Fibroblast of the aortic adventitia (primary cell): ENCODE results near the gene MSANTD2. TPM values are rescaled to one million over a fixed set of nuclear protein-coding genes. Genes with fewer than 3 reads are reported as not detected.

ENCODE experiments used
- DNase-seq: peaks from one replicate; pipeline ENCODE4 v3.0.0-alpha.2; 2010; ENCODE audit warnings: low read depth
- H3K4me3 ChIP-seq: 2 replicates; pipeline ENCODE4 v1.5.1; 2011; ENCODE audit warnings: low read depth, mild to moderate bottlenecking, control low read depth, low read length, moderate library complexity
- total RNA-seq: library from RNA; depleted of rRNA; stranded (reverse); fragments of >200 nt; gene quantifications from 2 replicates; pipeline ENCODE4 v1.2.3, GENCODE V29; 2012; ENCODE audit warnings: low replicate concordance
- TF ChIP-seq, protein P1 (sequence below): IDR thresholded peaks from 2 replicates; pipeline ENCODE4 v1.5.1; 2011; ENCODE audit warnings: mild to moderate bottlenecking, low read length, control low read depth, inconsistent platforms; ENCODE audit not compliant: insufficient read depth

Gene MSANTD2
- total RNA-seq, 1 donor, result 10.8 TPM

DNA sequence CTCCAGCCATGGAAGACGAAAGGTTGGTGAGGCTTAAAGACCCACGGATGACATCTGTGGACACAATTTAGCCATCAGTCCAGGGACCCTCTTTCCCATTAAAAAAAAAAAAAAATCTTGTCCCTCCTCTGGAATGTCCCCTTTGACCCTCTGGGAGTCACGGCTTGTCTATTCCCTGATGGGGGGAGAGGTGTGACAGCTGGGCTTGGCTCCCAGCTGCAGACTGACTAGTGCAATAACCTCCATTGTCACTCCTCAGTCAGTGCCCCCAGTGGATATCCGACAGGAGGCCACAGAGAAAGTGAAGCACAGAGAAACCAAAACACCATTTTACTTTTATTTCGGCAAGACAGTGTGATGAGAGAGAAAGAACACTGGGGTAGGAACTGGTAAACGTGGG lies 45.5 kb downstream of the MSANTD2 start:
- no peak for DNase-seq
- H3K4me3 ChIP-seq, result no peak overlapping the region
- TF ChIP-seq, protein P1, sequence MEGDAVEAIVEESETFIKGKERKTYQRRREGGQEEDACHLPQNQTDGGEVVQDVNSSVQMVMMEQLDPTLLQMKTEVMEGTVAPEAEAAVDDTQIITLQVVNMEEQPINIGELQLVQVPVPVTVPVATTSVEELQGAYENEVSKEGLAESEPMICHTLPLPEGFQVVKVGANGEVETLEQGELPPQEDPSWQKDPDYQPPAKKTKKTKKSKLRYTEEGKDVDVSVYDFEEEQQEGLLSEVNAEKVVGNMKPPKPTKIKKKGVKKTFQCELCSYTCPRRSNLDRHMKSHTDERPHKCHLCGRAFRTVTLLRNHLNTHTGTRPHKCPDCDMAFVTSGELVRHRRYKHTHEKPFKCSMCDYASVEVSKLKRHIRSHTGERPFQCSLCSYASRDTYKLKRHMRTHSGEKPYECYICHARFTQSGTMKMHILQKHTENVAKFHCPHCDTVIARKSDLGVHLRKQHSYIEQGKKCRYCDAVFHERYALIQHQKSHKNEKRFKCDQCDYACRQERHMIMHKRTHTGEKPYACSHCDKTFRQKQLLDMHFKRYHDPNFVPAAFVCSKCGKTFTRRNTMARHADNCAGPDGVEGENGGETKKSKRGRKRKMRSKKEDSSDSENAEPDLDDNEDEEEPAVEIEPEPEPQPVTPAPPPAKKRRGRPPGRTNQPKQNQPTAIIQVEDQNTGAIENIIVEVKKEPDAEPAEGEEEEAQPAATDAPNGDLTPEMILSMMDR, result no peak

GRCh38 chr11:124754309-124754708 lies 45.9 kb downstream of the MSANTD2 start:
- TF ChIP-seq, protein P1, result no peak
- no peak overlapping the region for H3K4me3 ChIP-seq
- DNase-seq, result no peak

- H3K4me3 ChIP-seq, result no peak overlapping the region
- no peak for DNase-seq
- TF ChIP-seq, protein P1, result no peak
These were observed 46.6 kb downstream of the MSANTD2 start for GRCh38 chr11:124753624-124754023.

GRCh38 chr11:124753205-124753604 lies 47.0 kb downstream of the MSANTD2 start:
- no peak for DNase-seq
- TF ChIP-seq, protein P1, result no peak
- H3K4me3 ChIP-seq, result no peak overlapping the region

DNA sequence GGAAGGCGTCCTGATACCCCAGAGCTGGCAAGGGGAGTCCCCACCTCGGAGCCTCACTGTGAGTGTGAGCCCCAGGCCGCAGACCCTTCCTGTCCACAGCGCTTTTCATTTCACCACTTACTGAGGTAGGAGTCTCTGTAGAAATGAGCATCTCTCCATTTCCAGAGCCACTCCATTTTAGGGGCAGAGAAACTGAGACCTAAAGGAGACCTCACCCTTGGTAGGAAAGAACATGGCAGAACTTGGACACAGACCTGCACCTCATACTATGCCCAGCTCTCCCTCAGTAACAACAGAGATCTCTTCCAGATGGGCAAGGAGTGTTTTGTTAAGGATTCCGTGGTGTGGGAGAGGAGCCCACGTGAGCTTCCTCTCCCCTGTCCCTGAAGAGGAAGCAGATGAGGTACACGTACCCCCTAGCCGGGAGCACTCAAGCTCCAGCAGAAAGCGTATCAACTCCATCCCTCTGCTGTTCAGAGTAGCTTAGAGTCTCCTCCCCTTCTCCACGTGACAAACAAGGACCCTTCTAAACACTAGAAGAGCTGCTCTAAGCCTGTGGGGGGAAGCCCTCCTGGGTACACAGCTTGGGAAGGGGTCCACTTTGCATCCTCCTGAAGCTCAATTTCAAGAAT lies 47.6 kb downstream of the MSANTD2 start:
- no peak overlapping the region for H3K4me3 ChIP-seq
- no peak for DNase-seq
- TF ChIP-seq, protein P1, result no peak

DNA sequence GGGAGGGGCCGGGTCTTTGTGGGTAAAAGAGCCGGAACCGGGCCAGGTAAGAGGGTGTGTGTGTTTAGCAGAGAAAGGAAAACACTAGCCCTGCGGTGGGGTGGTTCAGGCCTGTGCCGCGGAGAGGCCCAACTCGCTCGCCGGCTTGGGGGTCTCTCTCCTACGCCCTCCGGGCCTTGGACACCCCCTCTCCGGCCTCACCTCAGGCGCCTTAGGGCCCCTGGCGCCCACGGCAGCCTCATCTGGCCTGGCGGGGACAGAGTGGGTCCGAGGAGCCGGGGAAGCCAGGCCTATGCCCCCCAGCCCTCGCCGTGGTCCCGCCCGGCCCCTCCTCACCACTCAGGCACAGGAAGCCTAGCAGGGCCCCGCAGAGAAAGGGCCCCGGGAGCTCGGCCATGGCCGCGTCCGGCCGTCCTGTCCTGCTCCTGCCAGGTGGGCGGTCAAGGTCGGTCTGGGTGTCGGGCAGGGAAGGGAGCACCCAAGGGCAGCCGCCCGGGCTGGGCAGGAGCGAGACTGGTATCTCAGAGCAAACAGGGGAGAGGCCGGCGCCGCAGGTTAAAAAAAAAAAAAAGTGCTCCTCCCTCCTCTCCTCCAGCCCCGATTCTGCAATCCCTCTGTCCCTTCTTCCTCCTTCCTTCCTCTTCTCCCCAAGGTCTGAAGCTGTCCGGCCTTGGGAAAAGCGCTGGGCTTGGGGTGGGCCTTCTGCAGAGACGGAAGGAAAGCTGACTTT lies 48.3 kb downstream of the MSANTD2 start, which contains the start of gene VSIG2:
TSS of gene VSIG2 (minus strand) at position 515 of the 730 bp plus-strand sequence. CDS start at position 397, 118 bp downstream.
- no peak for DNase-seq

More for the DNA sequence above, 48.3 kb downstream of the MSANTD2 start, which contains the start of gene VSIG2:
- no peak within 1 kb of the TSS for H3K4me3 ChIP-seq
- TF ChIP-seq, protein P1, result no peak
